OCI-LY7 (cell line): ENCODE results near the gene NOX3.

Experiments
- EZH2phosphoT487 ChIP-seq: fragments of 200-600 bp; sonication (generic); IDR thresholded peaks from 2 replicates; pipeline ENCODE4 v1.6.1; 2018; ENCODE audit warnings: low read depth, borderline replicate concordance, mild to moderate bottlenecking, mixed run types, antibody characterized with exemption, low read length, moderate library complexity, mixed read lengths
- TF ChIP-seq, protein P1 (sequence below): fragments of 200-600 bp; sonication (generic); conservative IDR thresholded peaks from 2 replicates; pipeline ENCODE4 v1.5.1; 2014; ENCODE audit warnings: mild to moderate bottlenecking, antibody characterized with exemption, low read length, moderate library complexity, mixed read lengths

- TF ChIP-seq, protein P1, sequence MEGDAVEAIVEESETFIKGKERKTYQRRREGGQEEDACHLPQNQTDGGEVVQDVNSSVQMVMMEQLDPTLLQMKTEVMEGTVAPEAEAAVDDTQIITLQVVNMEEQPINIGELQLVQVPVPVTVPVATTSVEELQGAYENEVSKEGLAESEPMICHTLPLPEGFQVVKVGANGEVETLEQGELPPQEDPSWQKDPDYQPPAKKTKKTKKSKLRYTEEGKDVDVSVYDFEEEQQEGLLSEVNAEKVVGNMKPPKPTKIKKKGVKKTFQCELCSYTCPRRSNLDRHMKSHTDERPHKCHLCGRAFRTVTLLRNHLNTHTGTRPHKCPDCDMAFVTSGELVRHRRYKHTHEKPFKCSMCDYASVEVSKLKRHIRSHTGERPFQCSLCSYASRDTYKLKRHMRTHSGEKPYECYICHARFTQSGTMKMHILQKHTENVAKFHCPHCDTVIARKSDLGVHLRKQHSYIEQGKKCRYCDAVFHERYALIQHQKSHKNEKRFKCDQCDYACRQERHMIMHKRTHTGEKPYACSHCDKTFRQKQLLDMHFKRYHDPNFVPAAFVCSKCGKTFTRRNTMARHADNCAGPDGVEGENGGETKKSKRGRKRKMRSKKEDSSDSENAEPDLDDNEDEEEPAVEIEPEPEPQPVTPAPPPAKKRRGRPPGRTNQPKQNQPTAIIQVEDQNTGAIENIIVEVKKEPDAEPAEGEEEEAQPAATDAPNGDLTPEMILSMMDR = no peak
- TF ChIP-seq EZH2phosphoT487 = no peak
These were observed 47.4 kb downstream of the NOX3 start for GRCh38 chr6:155408231-155408630.
